ENCODE data around the gene SIK3. TPM values are rescaled to one million over a fixed set of nuclear protein-coding genes. Genes with fewer than 3 reads are reported as not detected.

Gene SIK3
- polyA plus RNA-seq, 1 of the 3 experiments (the other 2 are of a cell fraction) = 5.1 TPM

DNA sequence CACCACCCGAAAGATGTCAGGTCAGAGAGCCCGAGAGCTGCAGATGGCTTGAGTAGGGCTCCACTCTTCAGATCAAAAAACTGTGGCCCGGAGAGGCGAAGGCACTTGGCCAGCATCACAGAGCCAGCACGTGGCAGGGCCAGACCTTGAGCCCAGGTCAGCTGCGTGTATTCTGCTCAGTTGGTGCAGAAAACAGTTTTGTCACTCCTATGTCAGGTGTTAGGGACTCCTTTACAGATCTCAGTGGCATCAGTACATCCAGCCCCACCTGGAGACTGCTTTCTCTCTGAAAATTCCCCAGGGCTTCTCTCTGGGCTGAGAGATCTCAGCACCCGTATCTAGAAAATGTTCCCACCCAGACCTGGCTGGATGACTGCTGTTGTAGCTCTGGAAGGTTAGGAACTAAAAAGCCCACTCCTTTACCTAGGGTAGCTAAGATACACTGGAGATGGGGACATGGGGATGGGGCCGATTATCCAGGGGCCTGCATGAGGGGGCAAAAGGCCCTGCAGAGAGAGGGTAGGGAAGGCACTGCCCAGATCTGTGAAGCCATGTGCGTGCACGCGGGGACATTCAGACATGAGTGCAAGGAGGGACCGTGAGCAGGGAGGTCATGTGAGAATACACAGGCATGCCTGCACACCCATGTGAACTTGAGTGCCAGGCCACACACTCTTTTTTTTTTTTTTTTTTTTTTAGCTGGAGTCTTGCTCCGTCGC is 264.3 kb downstream of the SIK3 start:
- WGBS (ENCODE audit: low lambda C conversion rate) = 88% methylated on average over 14 of the region's 14 CpGs
- POLR2A ChIA-PET = no interaction called here
- H3K27ac ChIP-seq (ENCODE audit: low read depth in 2 of 2, low read length in 1 of 2) = no peak overlapping the region
- H3K9me3 ChIP-seq = no peaks in the 10 kb centered on the region
- H3K9me2 ChIP-seq = no peaks in the 10 kb centered on the region
- DNase-seq = no peak
- TF ChIP-seq USF1 (IDR thresholded peaks at IDR 0.05; ENCODE audit: borderline replicate concordance, low read depth) = no peak
- TF ChIP-seq, protein P1, sequence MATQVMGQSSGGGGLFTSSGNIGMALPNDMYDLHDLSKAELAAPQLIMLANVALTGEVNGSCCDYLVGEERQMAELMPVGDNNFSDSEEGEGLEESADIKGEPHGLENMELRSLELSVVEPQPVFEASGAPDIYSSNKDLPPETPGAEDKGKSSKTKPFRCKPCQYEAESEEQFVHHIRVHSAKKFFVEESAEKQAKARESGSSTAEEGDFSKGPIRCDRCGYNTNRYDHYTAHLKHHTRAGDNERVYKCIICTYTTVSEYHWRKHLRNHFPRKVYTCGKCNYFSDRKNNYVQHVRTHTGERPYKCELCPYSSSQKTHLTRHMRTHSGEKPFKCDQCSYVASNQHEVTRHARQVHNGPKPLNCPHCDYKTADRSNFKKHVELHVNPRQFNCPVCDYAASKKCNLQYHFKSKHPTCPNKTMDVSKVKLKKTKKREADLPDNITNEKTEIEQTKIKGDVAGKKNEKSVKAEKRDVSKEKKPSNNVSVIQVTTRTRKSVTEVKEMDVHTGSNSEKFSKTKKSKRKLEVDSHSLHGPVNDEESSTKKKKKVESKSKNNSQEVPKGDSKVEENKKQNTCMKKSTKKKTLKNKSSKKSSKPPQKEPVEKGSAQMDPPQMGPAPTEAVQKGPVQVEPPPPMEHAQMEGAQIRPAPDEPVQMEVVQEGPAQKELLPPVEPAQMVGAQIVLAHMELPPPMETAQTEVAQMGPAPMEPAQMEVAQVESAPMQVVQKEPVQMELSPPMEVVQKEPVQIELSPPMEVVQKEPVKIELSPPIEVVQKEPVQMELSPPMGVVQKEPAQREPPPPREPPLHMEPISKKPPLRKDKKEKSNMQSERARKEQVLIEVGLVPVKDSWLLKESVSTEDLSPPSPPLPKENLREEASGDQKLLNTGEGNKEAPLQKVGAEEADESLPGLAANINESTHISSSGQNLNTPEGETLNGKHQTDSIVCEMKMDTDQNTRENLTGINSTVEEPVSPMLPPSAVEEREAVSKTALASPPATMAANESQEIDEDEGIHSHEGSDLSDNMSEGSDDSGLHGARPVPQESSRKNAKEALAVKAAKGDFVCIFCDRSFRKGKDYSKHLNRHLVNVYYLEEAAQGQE (IDR thresholded peaks at IDR 0.05; ENCODE audit: low read depth, low read length) = no peak
- no peak for TF ChIP-seq SIN3A (IDR thresholded peaks at IDR 0.05; ENCODE audit: borderline replicate concordance, low read depth, low read length)
- TF ChIP-seq, protein P2, sequence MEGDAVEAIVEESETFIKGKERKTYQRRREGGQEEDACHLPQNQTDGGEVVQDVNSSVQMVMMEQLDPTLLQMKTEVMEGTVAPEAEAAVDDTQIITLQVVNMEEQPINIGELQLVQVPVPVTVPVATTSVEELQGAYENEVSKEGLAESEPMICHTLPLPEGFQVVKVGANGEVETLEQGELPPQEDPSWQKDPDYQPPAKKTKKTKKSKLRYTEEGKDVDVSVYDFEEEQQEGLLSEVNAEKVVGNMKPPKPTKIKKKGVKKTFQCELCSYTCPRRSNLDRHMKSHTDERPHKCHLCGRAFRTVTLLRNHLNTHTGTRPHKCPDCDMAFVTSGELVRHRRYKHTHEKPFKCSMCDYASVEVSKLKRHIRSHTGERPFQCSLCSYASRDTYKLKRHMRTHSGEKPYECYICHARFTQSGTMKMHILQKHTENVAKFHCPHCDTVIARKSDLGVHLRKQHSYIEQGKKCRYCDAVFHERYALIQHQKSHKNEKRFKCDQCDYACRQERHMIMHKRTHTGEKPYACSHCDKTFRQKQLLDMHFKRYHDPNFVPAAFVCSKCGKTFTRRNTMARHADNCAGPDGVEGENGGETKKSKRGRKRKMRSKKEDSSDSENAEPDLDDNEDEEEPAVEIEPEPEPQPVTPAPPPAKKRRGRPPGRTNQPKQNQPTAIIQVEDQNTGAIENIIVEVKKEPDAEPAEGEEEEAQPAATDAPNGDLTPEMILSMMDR (IDR thresholded peaks at IDR 0.05) = no peak
- no peak for TF ChIP-seq RCOR1 (IDR thresholded peaks at IDR 0.05; ENCODE audit: low read length)
- no peak for TF ChIP-seq FOSL2 (IDR thresholded peaks at IDR 0.05; ENCODE audit: borderline replicate concordance, low read depth)
- no peak for TF ChIP-seq RAD21 (IDR thresholded peaks at IDR 0.05; ENCODE audit: low read length)
- TF ChIP-seq GATA2 (CRISPR knock-in tag; IDR thresholded peaks at IDR 0.05) = no peak
- TF ChIP-seq GABPA (IDR thresholded peaks at IDR 0.05; ENCODE audit: low read depth) = no peak
- no peak for TF ChIP-seq MEF2A (IDR thresholded peaks at IDR 0.05; ENCODE audit: borderline replicate concordance, low read depth)
- TF ChIP-seq POLR2AphosphoS5 (IDR thresholded peaks at IDR 0.05; ENCODE audit: low read depth, low read length) = no peak
- no peak for TF ChIP-seq EP300 (IDR thresholded peaks at IDR 0.05; ENCODE audit: borderline replicate concordance in 1 of 2, low read depth in 1 of 2, low read length in 1 of 2)
- no peak for TF ChIP-seq SMC3 (IDR thresholded peaks at IDR 0.05; ENCODE audit: low read depth, low read length)
- no peak for TF ChIP-seq EZH2phosphoT487 (IDR thresholded peaks at IDR 0.05; ENCODE audit: borderline replicate concordance, low read depth)
- TF ChIP-seq TAF1 (IDR thresholded peaks at IDR 0.05; ENCODE audit: borderline replicate concordance, low read depth, low read length) = no peak
- TF ChIP-seq, protein P3, sequence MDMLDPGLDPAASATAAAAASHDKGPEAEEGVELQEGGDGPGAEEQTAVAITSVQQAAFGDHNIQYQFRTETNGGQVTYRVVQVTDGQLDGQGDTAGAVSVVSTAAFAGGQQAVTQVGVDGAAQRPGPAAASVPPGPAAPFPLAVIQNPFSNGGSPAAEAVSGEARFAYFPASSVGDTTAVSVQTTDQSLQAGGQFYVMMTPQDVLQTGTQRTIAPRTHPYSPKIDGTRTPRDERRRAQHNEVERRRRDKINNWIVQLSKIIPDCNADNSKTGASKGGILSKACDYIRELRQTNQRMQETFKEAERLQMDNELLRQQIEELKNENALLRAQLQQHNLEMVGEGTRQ (IDR thresholded peaks at IDR 0.05; ENCODE audit: borderline replicate concordance, low read depth, low read length) = no peak
- no peak for TF ChIP-seq FOXM1 (IDR thresholded peaks at IDR 0.05; ENCODE audit: low read depth)
- no peak for TF ChIP-seq RXRA (IDR thresholded peaks at IDR 0.05; ENCODE audit: borderline replicate concordance, low read depth)
- no peaks in the 10 kb centered on the region for H3K27me3 ChIP-seq (ENCODE audit: insufficient read depth)
- H3K9ac ChIP-seq = no peak overlapping the region
- no peaks in the 10 kb centered on the region for H3K36me3 ChIP-seq (replicated peaks in 1 of 2; ENCODE audit: control insufficient read depth in 1 of 2, insufficient read depth in 2 of 2, low read length in 1 of 2)
- no peak overlapping the region for H3K4me3 ChIP-seq (ENCODE audit: low read depth in 2 of 2, low read length in 1 of 2)
- H3K4me1 ChIP-seq (ENCODE audit: control insufficient read depth in 1 of 2, insufficient read depth in 2 of 2, low read depth in 1 of 2, low read length in 1 of 2) = peaks cover 0 to 22% of the 10 kb centered on the region in 2 experiments; a peak in 1 of 4 replicates
- CTCF ChIA-PET = interaction anchor here (1.5 to 2.0 kb wide), 3 partner anchors 12 to 272 kb away, joined by 4 to 11 read pairs (median 6); partner anchors contain the start of gene APOA5
- no peaks in the 10 kb centered on the region for H3K79me2 ChIP-seq (ENCODE audit: insufficient read depth)
- H2AFZ ChIP-seq (ENCODE audit: low read depth) = no peak overlapping the region
- H3K4me2 ChIP-seq = no peak overlapping the region
- H3F3A ChIP-seq (replicated peaks; ENCODE audit: insufficient read depth) = no peaks in the 10 kb centered on the region
- H4K20me1 ChIP-seq (ENCODE audit: insufficient read depth) = no peaks in the 10 kb centered on the region
